ENCODE data around the gene ADARB2. TPM values are rescaled to one million over a fixed set of nuclear protein-coding genes. Genes with fewer than 3 reads are reported as not detected.

ADARB2 gene
- total and polyA plus RNA-seq, 10 of the 15 experiments (the other 5 are each of a cell fraction or from before 2014, with no cell fraction given), result 0.02 to 4.1 (median 0.76) TPM

GRCh38 chr10:1335642-1336041 lies 401.7 kb downstream of the ADARB2 start:
- Histone ChIP-seq H3K9me3 (replicated peaks; ENCODE audit: control insufficient read depth, insufficient read depth, low read length) (no peaks in the 10 kb centered on the region), H3K4me1 (ENCODE audit: control insufficient read depth, insufficient read depth, low read length) (no peaks in the 10 kb centered on the region), H3K79me2 (ENCODE audit: control insufficient read depth, insufficient read depth, low read length) (no peaks in the 10 kb centered on the region), H3K27me3 (replicated peaks in 1 of 2; ENCODE audit: control insufficient read depth in 2 of 2, insufficient read depth in 2 of 2, low read length in 1 of 2) (no peaks in the 10 kb centered on the region), H2AFZ (ENCODE audit: control insufficient read depth, low read depth, low read length) (no peak overlapping the region), H4K20me1 (ENCODE audit: control insufficient read depth, insufficient read depth) (no peaks in the 10 kb centered on the region), H3K36me3 (ENCODE audit: control insufficient read depth in 2 of 2, insufficient read depth in 2 of 2, low read length in 1 of 2) (no peaks in the 10 kb centered on the region), H3K27ac (ENCODE audit: control insufficient read depth, insufficient read depth) (no peak overlapping the region), H3K4me3 (no peak overlapping the region), H3K9ac (ENCODE audit: control insufficient read depth, insufficient read depth, low read length) (no peak overlapping the region), H3K4me2 (ENCODE audit: control insufficient read depth, insufficient read depth) (no peak overlapping the region)
- ChIA-PET SMC1A (ENCODE audit: uncharacterized antibody, unreplicated experiment) (no interaction called here), CTCF (no interaction called here), POLR2A (no interaction called here), RAD21 (ENCODE audit: unreplicated experiment) (no interaction called here)
- intact Hi-C loops (cut with micrococcal nuclease; ENCODE audit: unreplicated experiment) (no loop called here), in situ Hi-C loops (cut with MboI) (no loop called here)
- no peak for ATAC-seq
- DNase-seq (ENCODE audit: low read depth, low spot score), result no peak
- TF ChIP-seq RCOR1 (conservative IDR thresholded peaks at IDR 0.05; ENCODE audit: low read depth, low read length) (no peak), GATAD2B (conservative IDR thresholded peaks at IDR 0.05; ENCODE audit: low read depth) (no peak), KDM1A (IDR thresholded peaks at IDR 0.05; ENCODE audit: borderline replicate concordance) (no peak)
- WGBS (ENCODE audit: insufficient coverage, insufficient replicate concordance, low lambda C conversion rate, missing lambda C conversion rate), result 19% methylated on average over 4 of the region's 4 CpGs
- no TSS peak for BruUV-seq (replicated peaks)
- FAIRE-seq, result no peak

DNA sequence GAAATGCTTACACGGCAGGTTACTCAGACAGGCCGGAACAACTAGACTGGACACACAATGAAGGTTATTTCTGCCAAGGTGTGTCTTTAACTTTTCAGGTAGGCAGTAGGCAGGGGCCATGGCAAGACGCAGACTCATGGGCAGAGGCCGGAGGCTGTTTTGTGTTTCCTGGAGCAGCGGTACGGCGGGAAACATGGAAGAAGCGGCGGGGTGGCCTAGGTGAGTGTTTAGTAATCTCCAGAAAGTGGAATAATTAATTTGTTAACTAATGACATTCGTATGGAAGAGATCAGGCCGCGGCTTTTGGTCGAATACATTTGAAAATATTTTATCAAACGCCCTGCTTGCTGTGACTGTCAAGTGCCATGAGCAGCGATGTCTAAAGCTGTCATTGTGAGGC lies 403.3 kb downstream of the ADARB2 start:
- H3K79me2 ChIP-seq (ENCODE audit: control insufficient read depth, insufficient read depth, low read length), result no peaks in the 10 kb centered on the region
- no TSS peak for BruUV-seq (replicated peaks)
- ChIA-PET RAD21 (ENCODE audit: unreplicated experiment) (no interaction called here), SMC1A (ENCODE audit: uncharacterized antibody, unreplicated experiment) (no interaction called here), POLR2A (no interaction called here), CTCF (no interaction called here)
- TF ChIP-seq ZBTB4 (CRISPR knock-in tag; IDR thresholded peaks at IDR 0.05) (no peak), ZNF207 (IDR thresholded peaks at IDR 0.05; ENCODE audit: borderline replicate concordance) (no peak), SPI1 (IDR thresholded peaks at IDR 0.05; ENCODE audit: borderline replicate concordance, insufficient read depth, low read depth, low read length) (no peak), TCF12 (IDR thresholded peaks at IDR 0.05; ENCODE audit: low read depth, low read length) (no peak)
- TF ChIP-seq, protein P1, sequence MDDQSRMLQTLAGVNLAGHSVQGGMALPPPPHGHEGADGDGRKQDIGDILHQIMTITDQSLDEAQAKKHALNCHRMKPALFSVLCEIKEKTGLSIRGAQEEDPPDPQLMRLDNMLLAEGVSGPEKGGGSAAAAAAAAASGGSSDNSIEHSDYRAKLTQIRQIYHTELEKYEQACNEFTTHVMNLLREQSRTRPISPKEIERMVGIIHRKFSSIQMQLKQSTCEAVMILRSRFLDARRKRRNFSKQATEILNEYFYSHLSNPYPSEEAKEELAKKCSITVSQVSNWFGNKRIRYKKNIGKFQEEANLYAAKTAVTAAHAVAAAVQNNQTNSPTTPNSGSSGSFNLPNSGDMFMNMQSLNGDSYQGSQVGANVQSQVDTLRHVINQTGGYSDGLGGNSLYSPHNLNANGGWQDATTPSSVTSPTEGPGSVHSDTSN (IDR thresholded peaks at IDR 0.05; ENCODE audit: insufficient replicate concordance, low read depth, low read length), result no peak
- TF ChIP-seq, protein P2, sequence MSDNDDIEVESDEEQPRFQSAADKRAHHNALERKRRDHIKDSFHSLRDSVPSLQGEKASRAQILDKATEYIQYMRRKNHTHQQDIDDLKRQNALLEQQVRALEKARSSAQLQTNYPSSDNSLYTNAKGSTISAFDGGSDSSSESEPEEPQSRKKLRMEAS (IDR thresholded peaks at IDR 0.05; ENCODE audit: low read depth, low read length), result no peak
- TF ChIP-seq, protein P3, sequence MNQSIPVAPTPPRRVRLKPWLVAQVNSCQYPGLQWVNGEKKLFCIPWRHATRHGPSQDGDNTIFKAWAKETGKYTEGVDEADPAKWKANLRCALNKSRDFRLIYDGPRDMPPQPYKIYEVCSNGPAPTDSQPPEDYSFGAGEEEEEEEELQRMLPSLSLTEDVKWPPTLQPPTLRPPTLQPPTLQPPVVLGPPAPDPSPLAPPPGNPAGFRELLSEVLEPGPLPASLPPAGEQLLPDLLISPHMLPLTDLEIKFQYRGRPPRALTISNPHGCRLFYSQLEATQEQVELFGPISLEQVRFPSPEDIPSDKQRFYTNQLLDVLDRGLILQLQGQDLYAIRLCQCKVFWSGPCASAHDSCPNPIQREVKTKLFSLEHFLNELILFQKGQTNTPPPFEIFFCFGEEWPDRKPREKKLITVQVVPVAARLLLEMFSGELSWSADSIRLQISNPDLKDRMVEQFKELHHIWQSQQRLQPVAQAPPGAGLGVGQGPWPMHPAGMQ (IDR thresholded peaks at IDR 0.05; ENCODE audit: borderline replicate concordance), result no peak
- no peak overlapping the region for H3K4me2 ChIP-seq (ENCODE audit: control insufficient read depth, insufficient read depth)
- H3K9me3 ChIP-seq (replicated peaks; ENCODE audit: control insufficient read depth, insufficient read depth, low read length), result no peaks in the 10 kb centered on the region
- H3K27me3 ChIP-seq (replicated peaks in 1 of 2; ENCODE audit: control insufficient read depth in 2 of 2, insufficient read depth in 2 of 2, low read length in 1 of 2), result no peaks in the 10 kb centered on the region
- H3K4me1 ChIP-seq (ENCODE audit: control insufficient read depth, insufficient read depth, low read length), result no peaks in the 10 kb centered on the region
- intact Hi-C loops (cut with micrococcal nuclease; ENCODE audit: unreplicated experiment) (no loop called here), in situ Hi-C loops (cut with MboI) (no loop called here)
- H2AFZ ChIP-seq (ENCODE audit: control insufficient read depth, low read depth, low read length), result no peak overlapping the region
- FAIRE-seq (no peak), ATAC-seq (no peak), DNase-seq (ENCODE audit: low read depth, low spot score) (no peak)
- H3K27ac ChIP-seq (ENCODE audit: control insufficient read depth, insufficient read depth), result no peak overlapping the region
- no peak overlapping the region for H3K9ac ChIP-seq (ENCODE audit: control insufficient read depth, insufficient read depth, low read length)
- WGBS (ENCODE audit: insufficient coverage, insufficient replicate concordance, low lambda C conversion rate, missing lambda C conversion rate), result 49% methylated on average over 15 of the region's 15 CpGs
- H3K36me3 ChIP-seq (ENCODE audit: control insufficient read depth in 2 of 2, insufficient read depth in 2 of 2, low read length in 1 of 2), result no peaks in the 10 kb centered on the region
- H4K20me1 ChIP-seq (ENCODE audit: control insufficient read depth, insufficient read depth), result no peaks in the 10 kb centered on the region
- H3K4me3 ChIP-seq, result no peak overlapping the region

All from GM12878 (cell line).